SJSA1 (cell line): ENCODE results near the gene TCP10L. TPM values are rescaled to one million over a fixed set of nuclear protein-coding genes. Genes with fewer than 3 reads are reported as not detected.

Experiments
- DNase-seq, 2 experiments: peaks; one replicate each; pipeline ENCODE4 v3.0.0-alpha.2; 2015 to 2020; ENCODE audit warnings: low spot score in 2 of 2, low read depth in 1 of 2
- H3K27ac ChIP-seq: fragments of 250-450 bp; sonication (Bioruptor Pico); 2 replicates; pipeline ENCODE4 v1.5.1; 2020; ENCODE audit warnings: mild to moderate bottlenecking, moderate library complexity
- H3K27me3 ChIP-seq: fragments of 250-450 bp; sonication (Bioruptor Pico); replicated peaks from 2 replicates; pipeline ENCODE4 v1.5.1; 2020; ENCODE audit warnings: mild to moderate bottlenecking, moderate library complexity
- H3K36me3 ChIP-seq: fragments of 250-450 bp; sonication (Bioruptor Pico); 2 replicates; pipeline ENCODE4 v1.5.1; 2020; ENCODE audit warnings: mild to moderate bottlenecking
- H3K4me1 ChIP-seq: fragments of 250-450 bp; sonication (Bioruptor Pico); replicated peaks from 2 replicates; pipeline ENCODE4 v1.6.1; 2021; ENCODE audit warnings: mild to moderate bottlenecking
- H3K4me3 ChIP-seq: fragments of 250-450 bp; sonication (Bioruptor Pico); 2 replicates; pipeline ENCODE4 v1.5.1; 2020; ENCODE audit warnings: mild to moderate bottlenecking
- H3K9me3 ChIP-seq: fragments of 250-450 bp; sonication (Bioruptor Pico); replicated peaks from 2 replicates; pipeline ENCODE4 v1.5.1; 2020; ENCODE audit warnings: mild to moderate bottlenecking
- total RNA-seq: library from RNA; depleted of rRNA; stranded (reverse); fragments of >200 nt; shearing (Covaris generic); gene quantifications from 2 replicates; pipeline ENCODE4 v1.2.3, GENCODE V29; 2014

TCP10L gene
- total RNA-seq, 1 experiment from 2014 or later, result not detected

DNA sequence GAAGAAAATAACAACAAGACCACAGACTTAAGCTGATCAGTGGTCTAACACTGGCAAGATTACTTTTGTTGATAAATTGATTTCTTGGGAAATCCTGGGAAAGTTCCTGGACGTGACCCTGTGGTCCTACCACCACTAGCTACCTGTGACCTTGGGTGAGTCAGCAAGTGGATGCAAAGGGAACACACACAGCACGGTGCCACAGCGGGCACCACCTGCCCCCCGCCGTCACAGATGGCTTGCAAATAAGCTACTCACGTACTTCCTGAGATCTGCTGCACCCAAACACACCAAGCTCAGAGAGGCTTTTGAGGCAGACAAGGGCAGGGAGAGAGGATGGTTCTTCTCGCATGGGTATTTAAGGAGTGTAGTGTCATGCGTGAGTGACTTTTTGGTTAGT, 14.2 kb upstream of the TCP10L start:
- Histone ChIP-seq H3K4me1 (peaks cover 11% of the 10 kb centered on the region), H3K27me3 (no peaks in the 10 kb centered on the region), H3K36me3 (peaks cover 14% of the 10 kb centered on the region; the same call in 1 of the 2 replicates), H3K4me3 (no peak overlapping the region), H3K27ac (no peak overlapping the region), H3K9me3 (no peaks in the 10 kb centered on the region; the same call in 1 of the 2 replicates)
- DNase-seq, result no peak

DNA sequence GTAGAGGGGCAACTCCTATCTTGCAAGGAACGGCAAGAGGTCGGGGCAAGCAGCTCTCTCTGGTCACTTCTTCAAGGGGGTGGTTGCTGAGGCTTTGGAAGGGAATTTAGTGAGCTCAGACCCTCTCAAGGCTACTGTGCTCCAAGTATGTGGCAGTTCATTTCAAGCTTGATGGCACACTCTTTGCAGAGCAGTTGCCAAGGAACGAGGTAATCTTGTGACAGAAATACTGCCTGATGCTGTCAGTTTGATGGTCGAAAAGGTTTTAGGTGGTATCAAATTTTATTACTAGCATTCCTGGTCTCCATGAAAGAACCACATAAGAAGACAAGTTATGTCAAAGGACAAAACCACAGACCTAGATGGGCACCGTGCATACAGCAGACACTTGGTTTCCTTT, 13.8 kb upstream of the TCP10L start:
- DNase-seq, result no peak
- Histone ChIP-seq H3K27ac (no peak overlapping the region), H3K9me3 (no peaks in the 10 kb centered on the region; the same call in 1 of the 2 replicates), H3K27me3 (no peaks in the 10 kb centered on the region), H3K4me1 (peaks cover 11% of the 10 kb centered on the region), H3K36me3 (peaks cover 10% of the 10 kb centered on the region; the same call in 1 of the 2 replicates), H3K4me3 (no peak overlapping the region)

DNA sequence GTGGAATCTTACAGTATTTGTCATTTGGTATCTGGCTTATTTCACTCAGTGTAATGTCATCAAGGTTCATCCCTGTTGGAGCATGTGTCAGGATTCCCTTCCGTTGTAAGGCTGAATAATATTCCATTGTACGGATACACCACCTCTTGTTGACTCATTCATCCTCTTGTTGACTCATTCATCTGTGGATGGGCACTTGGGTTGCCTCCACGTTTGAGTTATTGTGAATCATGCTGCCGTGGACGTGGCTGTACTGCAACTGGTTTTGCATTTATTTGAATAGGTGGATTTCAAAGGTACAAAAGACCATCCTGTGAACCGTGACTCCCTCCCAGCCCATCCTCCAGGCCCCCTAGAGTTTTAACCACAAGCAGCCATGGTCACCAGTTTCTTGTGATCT, 11.9 kb upstream of the TCP10L start:
- no peaks in the 10 kb centered on the region; the same call in 1 of the 2 replicates for H3K9me3 ChIP-seq
- peak; percentile 69 to 76 for DNase-seq
- H3K27ac ChIP-seq, result peak overlapping the region; percentile 38
- H3K4me3 ChIP-seq, result no peak overlapping the region
- H3K36me3 ChIP-seq, result no peaks in the 10 kb centered on the region
- peaks cover 11% of the 10 kb centered on the region for H3K4me1 ChIP-seq
- H3K27me3 ChIP-seq, result no peaks in the 10 kb centered on the region

DNA sequence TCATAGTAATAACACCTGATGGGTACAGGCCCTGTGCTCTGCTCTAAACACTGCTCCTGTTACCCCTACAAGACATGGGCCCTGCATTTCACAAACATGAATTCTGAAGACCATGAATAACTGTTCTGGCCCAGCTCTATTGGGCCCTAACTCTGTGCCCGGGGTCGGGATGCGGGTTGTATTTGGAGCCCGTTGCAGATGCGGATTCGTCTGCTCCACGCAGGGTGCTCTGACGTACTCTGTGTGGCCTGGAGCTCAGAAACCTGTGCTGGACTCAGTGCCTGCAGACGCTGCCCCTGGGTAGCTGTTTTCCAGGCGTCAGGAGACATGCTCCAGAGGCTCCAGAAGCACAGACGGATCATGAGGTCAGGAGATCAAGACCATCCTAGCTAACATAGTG, 10.1 kb upstream of the TCP10L start:
- H3K4me3 ChIP-seq, result no peak overlapping the region
- no peak for DNase-seq

DNA sequence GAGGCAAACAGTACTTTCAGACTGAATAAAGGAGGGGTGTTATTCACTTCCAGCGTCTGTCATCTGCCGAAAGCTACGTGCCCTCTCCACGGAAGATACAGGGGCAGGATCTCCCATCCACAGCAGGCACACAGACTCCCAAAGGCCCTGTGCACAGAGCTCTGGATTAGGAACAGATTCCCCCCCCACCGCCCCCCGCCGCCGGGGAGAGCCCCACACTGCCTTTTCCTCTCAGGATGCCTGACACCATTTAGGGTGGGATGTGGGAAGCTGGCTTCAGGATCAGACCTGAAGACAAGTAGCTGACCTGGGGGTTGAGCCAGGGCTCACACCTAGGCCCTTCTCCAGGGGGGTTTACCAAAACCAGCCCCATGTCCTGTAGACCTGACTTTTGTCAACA, 8.4 kb upstream of the TCP10L start:
- H3K4me3 ChIP-seq, result no peak overlapping the region
- H3K27me3 ChIP-seq, result 0 out of 2 replicates have a peak, but pooled peaks cover 3% of the 10 kb centered on the region
- H3K4me1 ChIP-seq, result peaks cover 11% of the 10 kb centered on the region
- H3K36me3 ChIP-seq, result no peaks in the 10 kb centered on the region
- no peak for DNase-seq
- H3K9me3 ChIP-seq, result no peaks in the 10 kb centered on the region; the same call in 1 of the 2 replicates
- no peak overlapping the region for H3K27ac ChIP-seq

More for the DNA sequence above, 10.1 kb upstream of the TCP10L start:
- Histone ChIP-seq H3K27ac (no peak overlapping the region), H3K9me3 (no peaks in the 10 kb centered on the region; the same call in 1 of the 2 replicates), H3K27me3 (no peaks in the 10 kb centered on the region), H3K36me3 (no peaks in the 10 kb centered on the region), H3K4me1 (peaks cover 11% of the 10 kb centered on the region)

DNA sequence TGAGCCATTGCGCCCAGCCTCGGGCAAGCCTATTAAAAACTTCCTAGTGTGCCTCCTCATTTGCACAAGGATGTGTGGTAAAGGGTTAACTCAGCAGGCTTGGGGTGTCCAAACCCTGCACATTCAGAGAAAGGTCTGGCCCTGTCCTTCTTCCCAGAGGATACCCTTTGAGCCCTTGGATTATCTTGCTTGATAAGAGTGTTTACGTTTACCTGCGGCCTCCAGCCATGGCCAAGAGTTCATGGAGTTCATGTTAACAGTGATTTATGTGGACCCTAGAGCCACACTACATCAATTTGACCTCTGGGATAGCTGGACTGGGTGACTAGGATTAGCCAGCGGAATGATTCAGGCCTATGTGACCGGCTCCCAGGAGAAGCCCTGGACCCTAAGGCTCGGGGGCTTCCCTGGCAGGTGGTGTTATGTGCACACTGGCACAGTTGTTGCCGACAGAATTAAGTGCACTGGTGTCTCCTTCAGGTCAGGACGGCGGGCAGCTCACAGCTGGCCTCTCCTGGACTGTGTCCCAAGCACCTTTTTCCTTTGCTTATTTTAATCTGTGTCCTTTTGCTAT, 7.7 kb upstream of the TCP10L start:
- Histone ChIP-seq H3K4me3 (no peak overlapping the region), H3K4me1 (peaks cover 11% of the 10 kb centered on the region), H3K27me3 (0 out of 2 replicates have a peak, but pooled peaks cover 3% of the 10 kb centered on the region), H3K36me3 (no peaks in the 10 kb centered on the region), H3K27ac (no peak overlapping the region), H3K9me3 (no peaks in the 10 kb centered on the region; the same call in 1 of the 2 replicates)
- DNase-seq, result no peak

DNA sequence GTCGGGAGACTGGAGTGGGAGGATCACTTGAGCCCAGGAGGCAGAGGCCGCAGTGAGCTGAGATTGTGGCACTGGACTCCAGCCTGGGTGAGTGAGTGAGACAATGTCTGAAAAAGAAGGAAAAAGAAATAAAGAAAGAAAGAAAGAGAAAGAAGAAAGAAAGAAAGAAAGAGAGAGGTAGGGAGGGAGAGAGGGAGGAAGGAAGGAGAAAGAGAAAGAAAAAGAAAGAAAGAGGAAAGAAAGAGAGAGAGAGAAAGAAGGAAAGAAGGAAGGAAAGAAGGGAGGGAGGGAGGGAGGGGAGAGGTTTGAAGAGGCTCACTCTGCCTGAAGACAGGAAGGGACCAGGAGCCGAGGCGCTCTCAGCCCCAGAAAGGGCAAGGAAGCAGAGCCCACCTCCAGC, 4.8 kb upstream of the TCP10L start:
- H3K4me3 ChIP-seq, result no peak overlapping the region
- DNase-seq, result no peak
- no peaks in the 10 kb centered on the region for H3K36me3 ChIP-seq
- no peaks in the 10 kb centered on the region for H3K9me3 ChIP-seq
- H3K4me1 ChIP-seq, result no peaks in the 10 kb centered on the region
- peaks cover 15% of the 10 kb centered on the region; the same call in 1 of the 2 replicates for H3K27me3 ChIP-seq
- H3K27ac ChIP-seq, result no peak overlapping the region

DNA sequence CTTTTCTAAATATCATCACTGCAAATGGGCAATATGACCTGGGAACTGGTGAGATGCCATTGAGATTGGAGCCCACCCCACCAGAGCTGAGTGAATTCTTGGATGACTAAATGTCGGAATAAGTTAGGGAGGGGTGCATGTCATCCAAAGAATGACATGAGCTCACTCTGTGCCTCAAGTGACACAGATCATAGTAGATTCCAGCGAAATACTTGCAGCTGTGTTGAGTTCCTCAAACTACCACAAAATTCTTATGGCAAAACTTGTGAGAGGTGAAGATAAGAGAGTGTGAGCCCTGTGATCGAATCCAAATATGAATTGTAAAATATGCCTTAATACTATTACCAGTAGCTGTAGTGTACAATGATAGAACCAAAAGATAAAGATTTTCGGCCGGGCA, 2.3 kb upstream of the TCP10L start:
- Histone ChIP-seq H3K36me3 (no peaks in the 10 kb centered on the region), H3K4me3 (no peak overlapping the region), H3K27ac (no peak overlapping the region), H3K27me3 (peaks cover 16% of the 10 kb centered on the region; the same call in 1 of the 2 replicates), H3K9me3 (no peaks in the 10 kb centered on the region), H3K4me1 (no peaks in the 10 kb centered on the region)
- DNase-seq, result no peak

DNA sequence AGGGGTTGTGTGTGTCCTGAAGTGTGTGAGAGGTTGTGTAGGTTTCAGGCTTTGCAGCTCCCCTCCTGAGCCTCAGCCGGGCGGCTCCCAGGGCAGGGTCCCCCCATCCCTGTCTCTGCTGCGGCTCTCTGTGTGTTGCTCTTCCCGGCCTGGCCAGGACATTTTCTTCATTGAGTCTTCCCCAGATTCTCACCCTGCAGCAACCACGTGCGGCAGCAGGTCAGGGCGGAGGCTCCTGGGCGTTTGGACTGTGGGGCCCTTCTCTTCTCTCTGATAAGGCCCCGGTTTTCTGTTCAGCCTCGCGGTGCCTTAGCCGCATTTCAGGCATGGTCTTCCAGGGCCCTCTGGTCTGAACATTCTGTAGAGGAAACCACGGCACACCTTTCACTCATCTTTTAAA, 1.8 kb upstream of the TCP10L start:
- Histone ChIP-seq H3K4me1 (no peaks in the 10 kb centered on the region), H3K9me3 (no peaks in the 10 kb centered on the region), H3K27ac (no peak overlapping the region), H3K36me3 (no peaks in the 10 kb centered on the region), H3K27me3 (peaks cover 19% of the 10 kb centered on the region; the same call in 1 of the 2 replicates), H3K4me3 (no peak overlapping the region)
- no peak for DNase-seq

DNA sequence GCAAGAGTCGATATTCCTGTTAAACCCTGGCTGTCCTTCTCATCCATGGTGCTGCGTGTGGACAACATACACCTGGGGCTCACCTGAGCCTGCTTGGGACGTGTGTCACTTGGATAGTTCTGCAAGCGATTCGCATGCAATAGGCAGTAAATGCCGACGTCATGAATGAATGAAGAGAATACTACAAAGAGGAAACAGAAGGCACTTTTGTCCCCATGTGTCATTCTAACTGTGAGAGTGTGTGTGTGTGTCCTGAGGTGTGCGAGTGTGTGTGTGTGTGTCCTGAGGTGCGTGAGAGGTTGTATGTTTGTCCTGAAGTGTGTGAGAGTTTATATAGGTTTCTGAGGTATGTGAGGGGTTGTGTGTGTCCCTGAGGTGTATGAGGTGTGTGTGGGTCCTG, 647 bp upstream of the TCP10L start:
- no peaks in the 10 kb centered on the region for H3K9me3 ChIP-seq
- no peak overlapping the region for H3K27ac ChIP-seq
- no peak for DNase-seq
- H3K4me3 ChIP-seq, result no peak overlapping the region
- H3K27me3 ChIP-seq, result peaks cover 20% of the 10 kb centered on the region; the same call in 1 of the 2 replicates
- no peaks in the 10 kb centered on the region for H3K36me3 ChIP-seq
- H3K4me1 ChIP-seq, result no peaks in the 10 kb centered on the region

DNA sequence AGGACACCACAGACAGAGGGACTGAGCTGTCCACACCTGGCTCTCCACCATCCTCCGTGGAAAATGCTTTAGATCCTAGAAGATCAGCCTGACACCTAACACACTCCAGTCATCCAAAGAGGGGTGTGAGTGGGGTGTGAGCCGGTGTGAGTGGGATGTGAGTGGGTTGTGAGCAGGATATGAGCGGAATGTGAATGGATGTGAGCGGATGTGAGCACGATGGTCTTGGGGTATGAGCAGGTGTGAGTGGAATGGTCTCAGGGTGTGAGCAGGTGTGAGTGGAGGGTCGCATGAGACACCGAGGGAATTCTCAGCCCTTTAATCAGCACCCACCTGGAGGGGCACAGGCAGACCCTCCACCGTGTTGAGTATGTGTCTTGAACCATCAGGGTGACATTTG, 851 bp downstream of the TCP10L start:
- H3K36me3 ChIP-seq, result no peaks in the 10 kb centered on the region
- H3K4me1 ChIP-seq, result no peaks in the 10 kb centered on the region
- H3K27me3 ChIP-seq, result peaks cover 29% of the 10 kb centered on the region

DNA sequence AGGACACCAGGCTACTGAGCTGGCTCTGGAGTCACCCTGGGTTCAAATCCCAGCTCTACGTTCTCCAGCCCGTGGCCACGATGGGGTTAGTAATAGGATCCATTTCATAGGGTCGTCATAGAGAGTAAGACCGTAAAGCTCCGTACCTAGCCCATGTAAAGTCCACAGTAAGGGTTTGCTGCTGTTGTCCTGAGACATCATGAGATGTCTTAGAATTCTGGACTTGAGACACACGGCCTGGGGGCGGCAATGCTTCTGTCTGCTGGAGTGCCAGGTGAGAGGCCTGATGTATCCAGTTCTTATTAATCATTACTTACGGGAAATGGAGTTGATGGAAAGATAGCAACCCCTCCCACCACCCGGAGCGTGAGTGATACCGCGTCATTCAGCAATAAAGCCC, 3.6 kb downstream of the TCP10L start:
- Histone ChIP-seq H3K4me3 (no peak overlapping the region), H3K27ac (no peak overlapping the region), H3K9me3 (no peaks in the 10 kb centered on the region), H3K27me3 (peaks cover 37% of the 10 kb centered on the region), H3K36me3 (no peaks in the 10 kb centered on the region), H3K4me1 (no peaks in the 10 kb centered on the region)
- DNase-seq, result no peak

More for the DNA sequence above, 851 bp downstream of the TCP10L start:
- no peak overlapping the region for H3K27ac ChIP-seq
- no peak for DNase-seq
- H3K4me3 ChIP-seq, result no peak overlapping the region
- no peaks in the 10 kb centered on the region for H3K9me3 ChIP-seq

DNA sequence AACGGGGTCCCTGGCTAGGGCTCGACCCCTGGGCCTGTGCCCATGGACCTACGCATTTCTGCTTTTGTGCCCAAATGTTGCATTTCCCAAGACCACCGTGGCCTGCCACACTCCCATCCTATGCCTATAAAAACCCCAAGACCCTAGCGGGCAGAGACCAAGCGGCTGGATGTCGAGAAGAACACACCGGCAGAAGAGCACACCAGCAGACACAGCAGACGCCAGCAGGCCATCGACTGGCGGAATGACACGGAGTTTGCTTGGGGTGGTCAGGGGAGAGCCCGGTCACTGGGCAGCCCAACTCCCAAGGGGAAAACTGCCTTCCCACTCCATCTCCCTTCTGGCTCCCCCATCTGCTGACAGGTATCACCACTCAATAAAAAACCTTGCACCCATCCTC, 4.4 kb downstream of the TCP10L start:
- H3K27ac ChIP-seq, result no peak overlapping the region

DNA sequence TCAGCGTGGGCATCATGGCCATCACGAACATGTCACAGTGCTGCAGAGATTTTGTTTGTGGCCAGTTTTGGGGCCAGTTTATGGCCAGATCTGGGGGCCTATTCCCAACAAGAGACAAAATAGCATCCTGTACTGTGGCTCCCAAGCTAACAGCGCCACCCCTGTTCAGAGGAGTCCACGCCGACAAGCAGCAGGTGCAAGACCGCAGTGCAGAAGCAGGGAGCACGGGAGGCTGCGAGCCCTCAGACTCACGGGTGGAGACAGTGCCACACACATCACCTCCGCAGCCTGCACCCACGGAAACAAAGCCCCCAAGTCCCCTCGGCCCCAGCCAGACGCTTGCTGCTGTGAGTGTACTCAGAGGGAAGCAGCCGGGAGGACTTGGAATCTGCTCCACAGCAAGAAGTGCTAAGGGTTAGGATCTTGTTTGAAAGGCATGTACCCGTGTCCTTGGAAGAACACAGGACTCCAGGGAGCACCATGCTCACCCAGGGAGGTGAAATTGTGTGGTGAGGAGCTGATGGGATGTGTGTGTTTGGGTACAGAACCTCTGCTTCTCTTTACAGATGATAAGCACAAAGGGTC, 7.1 kb downstream of the TCP10L start:
- peaks cover 29% of the 10 kb centered on the region for H3K27me3 ChIP-seq
- DNase-seq, result no peak
- H3K4me1 ChIP-seq, result no peaks in the 10 kb centered on the region
- H3K4me3 ChIP-seq, result no peak overlapping the region
- no peaks in the 10 kb centered on the region for H3K9me3 ChIP-seq
- H3K36me3 ChIP-seq, result no peaks in the 10 kb centered on the region
- H3K27ac ChIP-seq, result no peak overlapping the region

More for the DNA sequence above, 4.4 kb downstream of the TCP10L start:
- no peaks in the 10 kb centered on the region for H3K9me3 ChIP-seq
- no peak overlapping the region for H3K4me3 ChIP-seq
- no peak for DNase-seq
- H3K4me1 ChIP-seq, result no peaks in the 10 kb centered on the region
- no peaks in the 10 kb centered on the region for H3K36me3 ChIP-seq
- peaks cover 38% of the 10 kb centered on the region for H3K27me3 ChIP-seq
